ENCODE results near the gene LKAAEAR1. TPM values are rescaled to one million over a fixed set of nuclear protein-coding genes. Genes with fewer than 3 reads are reported as not detected.
"Not testable (repeated sequence)": the region's sequence is repeated elsewhere in the genome, so short reads cannot be mapped to it uniquely, and the experiment has no call there.

LKAAEAR1 gene
- total RNA-seq, 2 experiments from 2014 or later = not detected

DNA sequence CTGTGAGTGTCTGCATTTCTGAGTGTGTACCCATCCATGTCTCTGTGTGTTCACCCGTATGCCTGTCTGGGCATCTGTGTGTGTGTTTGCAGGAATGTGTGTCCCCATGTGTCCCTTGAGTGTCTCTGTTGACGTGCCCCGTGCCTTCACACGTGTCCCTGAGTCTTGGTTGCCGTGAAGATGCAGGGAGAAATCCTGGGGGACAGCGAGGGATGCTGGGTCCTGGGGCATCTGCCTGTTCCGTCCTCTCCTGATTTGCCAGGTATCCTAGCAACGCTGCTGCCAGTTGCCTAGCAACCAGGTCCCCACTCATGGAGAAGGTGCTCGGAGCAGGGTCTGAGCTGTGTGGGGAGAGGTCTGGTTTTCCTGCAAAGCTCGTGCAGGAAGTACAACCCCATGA, 6.0 kb upstream of the LKAAEAR1 start:
- Histone ChIP-seq H2AFZ (ENCODE audit: low read length) (no peak overlapping the region), H3K4me2 (ENCODE audit: low read length) (no peak overlapping the region), H3K9me2 (ENCODE audit: insufficient read depth, low read length) (no peaks in the 10 kb centered on the region), H3K4me3 (ENCODE audit: low read depth, low read length, poor library complexity, severe bottlenecking) (no peak overlapping the region), H3K79me2 (ENCODE audit: insufficient read depth, low read depth, low read length) (no peaks in the 10 kb centered on the region), H3K9me3 (ENCODE audit: low read length) (no peaks in the 10 kb centered on the region), H3K4me1 (ENCODE audit: insufficient read depth, low read length, poor library complexity, severe bottlenecking) (peaks cover 4% of the 10 kb centered on the region), H3K36me3 (ENCODE audit: insufficient read depth, low read length) (no peaks in the 10 kb centered on the region), H4K20me1 (ENCODE audit: insufficient read depth, low read length) (no peaks in the 10 kb centered on the region), H3K27ac (ENCODE audit: low read depth, low read length, poor library complexity, severe bottlenecking) (no peak overlapping the region)
- ChIA-PET CTCF (ENCODE audit: unreplicated experiment) (interaction anchor here (0.9 kb wide), 1 partner anchor 10 kb away, joined by 3 read pairs; no protein-coding TSS in a partner anchor), POLR2A (no interaction called here)
- intact Hi-C loops (cut with micrococcal nuclease; ENCODE audit: unreplicated experiment) = no loop called here
- BruUV-seq (replicated peaks) = no TSS peak
- no peak for DNase-seq (ENCODE audit: low spot score)
- TF ChIP-seq, protein P1, sequence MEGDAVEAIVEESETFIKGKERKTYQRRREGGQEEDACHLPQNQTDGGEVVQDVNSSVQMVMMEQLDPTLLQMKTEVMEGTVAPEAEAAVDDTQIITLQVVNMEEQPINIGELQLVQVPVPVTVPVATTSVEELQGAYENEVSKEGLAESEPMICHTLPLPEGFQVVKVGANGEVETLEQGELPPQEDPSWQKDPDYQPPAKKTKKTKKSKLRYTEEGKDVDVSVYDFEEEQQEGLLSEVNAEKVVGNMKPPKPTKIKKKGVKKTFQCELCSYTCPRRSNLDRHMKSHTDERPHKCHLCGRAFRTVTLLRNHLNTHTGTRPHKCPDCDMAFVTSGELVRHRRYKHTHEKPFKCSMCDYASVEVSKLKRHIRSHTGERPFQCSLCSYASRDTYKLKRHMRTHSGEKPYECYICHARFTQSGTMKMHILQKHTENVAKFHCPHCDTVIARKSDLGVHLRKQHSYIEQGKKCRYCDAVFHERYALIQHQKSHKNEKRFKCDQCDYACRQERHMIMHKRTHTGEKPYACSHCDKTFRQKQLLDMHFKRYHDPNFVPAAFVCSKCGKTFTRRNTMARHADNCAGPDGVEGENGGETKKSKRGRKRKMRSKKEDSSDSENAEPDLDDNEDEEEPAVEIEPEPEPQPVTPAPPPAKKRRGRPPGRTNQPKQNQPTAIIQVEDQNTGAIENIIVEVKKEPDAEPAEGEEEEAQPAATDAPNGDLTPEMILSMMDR (conservative IDR thresholded peaks at IDR 0.05; ENCODE audit: low read length) = no peak
- TF ChIP-seq EZH2phosphoT487 (IDR thresholded peaks at IDR 0.05; ENCODE audit: borderline replicate concordance, low read depth, low read length) = no peak

GRCh38 chr20:64088586-64088985, 4.4 kb upstream of the LKAAEAR1 start:
- H2AFZ ChIP-seq (ENCODE audit: low read length); H3K4me3 ChIP-seq (ENCODE audit: low read depth, low read length, poor library complexity, severe bottlenecking); H4K20me1 ChIP-seq (ENCODE audit: insufficient read depth, low read length); H3K27ac ChIP-seq (ENCODE audit: low read depth, low read length, poor library complexity, severe bottlenecking); intact Hi-C loops (cut with micrococcal nuclease; ENCODE audit: unreplicated experiment); H3K9me3 ChIP-seq (ENCODE audit: low read length); H3K79me2 ChIP-seq (ENCODE audit: insufficient read depth, low read depth, low read length); H3K9me2 ChIP-seq (ENCODE audit: insufficient read depth, low read length); CTCF ChIA-PET (ENCODE audit: unreplicated experiment); DNase-seq (ENCODE audit: low spot score); H3K4me1 ChIP-seq (ENCODE audit: insufficient read depth, low read length, poor library complexity, severe bottlenecking); H3K36me3 ChIP-seq (ENCODE audit: insufficient read depth, low read length); H3K4me2 ChIP-seq (ENCODE audit: low read length); BruUV-seq (replicated peaks); POLR2A ChIA-PET: not testable (repeated sequence)

DNA sequence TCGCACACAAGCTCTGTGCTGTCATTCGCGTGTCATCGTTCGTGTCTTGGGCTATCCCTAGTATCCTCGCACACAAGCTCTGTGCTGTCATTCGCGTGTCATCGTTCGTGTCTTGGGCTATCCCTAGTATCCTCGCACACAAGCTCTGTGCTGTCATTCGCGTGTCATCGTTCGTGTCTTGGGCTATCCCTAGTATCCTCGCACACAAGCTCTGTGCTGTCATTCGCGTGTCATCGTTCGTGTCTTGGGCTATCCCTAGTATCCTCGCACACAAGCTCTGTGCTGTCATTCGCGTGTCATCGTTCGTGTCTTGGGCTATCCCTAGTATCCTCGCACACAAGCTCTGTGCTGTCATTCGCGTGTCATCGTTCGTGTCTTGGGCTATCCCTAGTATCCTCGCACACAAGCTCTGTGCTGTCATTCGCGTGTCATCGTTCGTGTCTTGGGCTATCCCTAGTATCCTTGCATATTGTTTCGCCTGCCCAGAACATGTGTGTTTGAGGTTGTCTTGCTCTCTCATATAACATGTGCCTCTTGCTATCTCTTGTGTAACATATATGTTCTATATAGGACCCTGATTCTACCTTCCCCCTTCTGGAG, 3.1 kb upstream of the LKAAEAR1 start:
- H3K9me3 ChIP-seq (ENCODE audit: low read length); H3K27ac ChIP-seq (ENCODE audit: low read depth, low read length, poor library complexity, severe bottlenecking); H2AFZ ChIP-seq (ENCODE audit: low read length); H3K9me2 ChIP-seq (ENCODE audit: insufficient read depth, low read length); POLR2A ChIA-PET; BruUV-seq (replicated peaks); DNase-seq (ENCODE audit: low spot score); H3K4me3 ChIP-seq (ENCODE audit: low read depth, low read length, poor library complexity, severe bottlenecking); H3K4me2 ChIP-seq (ENCODE audit: low read length); intact Hi-C loops (cut with micrococcal nuclease; ENCODE audit: unreplicated experiment); H3K36me3 ChIP-seq (ENCODE audit: insufficient read depth, low read length); H3K79me2 ChIP-seq (ENCODE audit: insufficient read depth, low read depth, low read length); CTCF ChIA-PET (ENCODE audit: unreplicated experiment); H4K20me1 ChIP-seq (ENCODE audit: insufficient read depth, low read length): not testable (repeated sequence)
- peaks cover 11% of the 10 kb centered on the region for H3K4me1 ChIP-seq (ENCODE audit: insufficient read depth, low read length, poor library complexity, severe bottlenecking)

- H4K20me1 ChIP-seq (ENCODE audit: insufficient read depth, low read length) = no peaks in the 10 kb centered on the region
Observed at GRCh38 chr20:64086801-64087200, 2.6 kb upstream of the LKAAEAR1 start.

More at GRCh38 chr20:64086801-64087200, 2.6 kb upstream of the LKAAEAR1 start:
- intact Hi-C loops (cut with micrococcal nuclease; ENCODE audit: unreplicated experiment) = no loop called here
- ChIA-PET CTCF (ENCODE audit: unreplicated experiment) (no interaction called here), POLR2A (no interaction called here)
- BruUV-seq (replicated peaks) = no TSS peak
- H3K4me3 ChIP-seq (ENCODE audit: low read depth, low read length, poor library complexity, severe bottlenecking) = no peak overlapping the region
- no peaks in the 10 kb centered on the region for H3K36me3 ChIP-seq (ENCODE audit: insufficient read depth, low read length)
- no peaks in the 10 kb centered on the region for H3K9me3 ChIP-seq (ENCODE audit: low read length)
- H3K27ac ChIP-seq (ENCODE audit: low read depth, low read length, poor library complexity, severe bottlenecking) = no peak overlapping the region
- H2AFZ ChIP-seq (ENCODE audit: low read length) = no peak overlapping the region
- H3K4me2 ChIP-seq (ENCODE audit: low read length) = no peak overlapping the region
- H3K79me2 ChIP-seq (ENCODE audit: insufficient read depth, low read depth, low read length) = no peaks in the 10 kb centered on the region
- H3K9me2 ChIP-seq (ENCODE audit: insufficient read depth, low read length) = no peaks in the 10 kb centered on the region
- peaks cover 7% of the 10 kb centered on the region for H3K4me1 ChIP-seq (ENCODE audit: insufficient read depth, low read length, poor library complexity, severe bottlenecking)
- no peak for DNase-seq (ENCODE audit: low spot score)
- TF ChIP-seq, protein P1 (conservative IDR thresholded peaks at IDR 0.05; ENCODE audit: low read length) = no peak
- no peak for TF ChIP-seq EZH2phosphoT487 (IDR thresholded peaks at IDR 0.05; ENCODE audit: borderline replicate concordance, low read depth, low read length)

All from OCI-LY7 (cell line).